Suprapubic skin (tissue), 4 donors: ENCODE data around the gene NCAM1.
"Not testable (repeated sequence)": the region's sequence is repeated elsewhere in the genome, so short reads cannot be mapped to it uniquely, and the experiment has no call there.

Experiments used
- POLR2A ChIP-seq, 2 donors: fragments of 450-650 bp; IDR thresholded peaks; one replicate each; pipeline ENCODE4 v1.6.1; 2017; ENCODE audit warnings: antibody characterized with exemption in 2 of 2, mild to moderate bottlenecking in 2 of 2, moderate library complexity in 2 of 2
- POLR2AphosphoS5 ChIP-seq, 3 donors: sonication (generic); formaldehyde crosslinking; IDR thresholded peaks; one replicate each; pipeline ENCODE4 v1.6.1; 2017; ENCODE audit warnings: antibody characterized with exemption in 3 of 3

- TF ChIP-seq POLR2A, POLR2AphosphoS5 (IDR thresholded peaks at IDR 0.05): not testable (repeated sequence)
These were observed 36.4 kb upstream of the NCAM1 start for GRCh38 chr11:112924836-112925235.
